Chondrocyte (in vitro differentiated cells): ENCODE data around the gene OBSL1. TPM values are rescaled to one million over a fixed set of nuclear protein-coding genes. Genes with fewer than 3 reads are reported as not detected.

Source experiments
- DNase-seq: peaks from one replicate; pipeline ENCODE4 v3.0.0; 2021; ENCODE audit warnings: mixed read lengths, low spot score
- H3K27ac Mint-ChIP-seq: one replicate; pipeline ENCODE4 v1.8.0; 2021; ENCODE audit warnings: mild to moderate bottlenecking, moderate library complexity, mixed read lengths; ENCODE audit not compliant: unreplicated experiment
- H3K27me3 Mint-ChIP-seq: 2 replicates; pipeline ENCODE4 v1.8.0; 2021; ENCODE audit warnings: low read depth, mixed read lengths
- H3K36me3 Mint-ChIP-seq: 2 replicates; pipeline ENCODE4 v1.8.0; 2021; ENCODE audit warnings: low read depth, mixed read lengths
- H3K4me1 Mint-ChIP-seq: 2 replicates; pipeline ENCODE4 v1.8.0; 2021; ENCODE audit warnings: low read depth, mild to moderate bottlenecking, mixed read lengths
- H3K4me3 Mint-ChIP-seq: one replicate; pipeline ENCODE4 v1.8.0; 2021; ENCODE audit warnings: mild to moderate bottlenecking, moderate library complexity, mixed read lengths; ENCODE audit not compliant: unreplicated experiment
- H3K9me3 Mint-ChIP-seq: 2 replicates; pipeline ENCODE4 v1.8.0; 2021; ENCODE audit warnings: low read depth, mixed read lengths
- total RNA-seq: library from RNA; stranded (reverse); gene quantifications from 3 replicates; pipeline ENCODE4 v1.2.1, GENCODE V29; 2021
- TF ChIP-seq, protein P1 (sequence below): fragments of 200-600 bp; sonication (generic); IDR thresholded peaks from 2 replicates; pipeline ENCODE4 v1.5.0; 2021; ENCODE audit warnings: antibody characterized with exemption, mild to moderate bottlenecking, moderate library complexity

Gene OBSL1
- total RNA-seq, 1 donor from 2014 or later: 111 TPM

DNA sequence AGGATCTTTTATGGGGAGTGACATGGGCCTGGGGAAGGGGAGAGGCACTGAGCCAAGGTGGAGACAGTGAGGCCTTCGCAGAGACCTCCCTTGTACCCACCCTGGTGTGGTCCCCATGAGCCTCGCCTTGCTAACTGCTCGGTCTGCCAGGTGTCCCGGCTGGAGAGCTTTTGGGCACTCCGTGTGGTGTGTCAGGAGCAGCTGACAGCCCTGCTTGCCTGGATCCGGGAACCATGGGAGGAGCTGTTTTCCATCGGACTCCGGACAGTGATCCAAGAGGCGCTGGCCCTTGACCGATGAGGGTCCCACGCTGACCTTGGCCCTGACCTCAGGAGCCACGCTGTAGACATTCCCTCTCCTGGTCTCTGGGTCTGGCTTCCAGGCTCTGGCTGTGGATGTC, 44.6 kb upstream of the OBSL1 start:
- Mint-ChIP-seq H3K9me3 (no peaks in the 10 kb centered on the region), H3K27ac (no peak overlapping the region), H3K36me3 (peaks cover 22% of the 10 kb centered on the region), H3K27me3 (no peaks in the 10 kb centered on the region), H3K4me3 (no peak overlapping the region), H3K4me1 (no peaks in the 10 kb centered on the region)
- no peak for DNase-seq
- TF ChIP-seq, protein P1, sequence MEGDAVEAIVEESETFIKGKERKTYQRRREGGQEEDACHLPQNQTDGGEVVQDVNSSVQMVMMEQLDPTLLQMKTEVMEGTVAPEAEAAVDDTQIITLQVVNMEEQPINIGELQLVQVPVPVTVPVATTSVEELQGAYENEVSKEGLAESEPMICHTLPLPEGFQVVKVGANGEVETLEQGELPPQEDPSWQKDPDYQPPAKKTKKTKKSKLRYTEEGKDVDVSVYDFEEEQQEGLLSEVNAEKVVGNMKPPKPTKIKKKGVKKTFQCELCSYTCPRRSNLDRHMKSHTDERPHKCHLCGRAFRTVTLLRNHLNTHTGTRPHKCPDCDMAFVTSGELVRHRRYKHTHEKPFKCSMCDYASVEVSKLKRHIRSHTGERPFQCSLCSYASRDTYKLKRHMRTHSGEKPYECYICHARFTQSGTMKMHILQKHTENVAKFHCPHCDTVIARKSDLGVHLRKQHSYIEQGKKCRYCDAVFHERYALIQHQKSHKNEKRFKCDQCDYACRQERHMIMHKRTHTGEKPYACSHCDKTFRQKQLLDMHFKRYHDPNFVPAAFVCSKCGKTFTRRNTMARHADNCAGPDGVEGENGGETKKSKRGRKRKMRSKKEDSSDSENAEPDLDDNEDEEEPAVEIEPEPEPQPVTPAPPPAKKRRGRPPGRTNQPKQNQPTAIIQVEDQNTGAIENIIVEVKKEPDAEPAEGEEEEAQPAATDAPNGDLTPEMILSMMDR: no peak

DNA sequence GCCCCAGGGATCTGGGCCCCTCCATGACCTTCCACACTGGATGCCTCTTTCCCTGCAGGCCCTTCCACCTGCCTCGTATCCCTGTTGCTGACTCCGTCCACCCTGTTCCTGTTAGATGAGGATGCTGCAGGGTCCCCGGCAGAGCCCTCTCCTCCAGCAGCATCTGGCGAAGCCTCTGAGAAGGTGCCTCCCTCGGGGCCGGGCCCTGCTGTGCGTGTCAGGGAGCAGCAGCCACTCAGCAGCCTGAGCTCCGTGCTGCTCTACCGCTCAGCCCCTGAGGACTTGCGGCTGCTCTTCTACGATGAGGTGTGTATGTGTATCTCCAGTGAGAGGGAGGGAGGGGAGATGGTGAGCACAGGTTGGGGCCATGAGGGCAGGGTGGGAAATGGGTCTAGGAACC, 43.7 kb upstream of the OBSL1 start:
- peaks cover 25% of the 10 kb centered on the region for H3K36me3 Mint-ChIP-seq

DNA sequence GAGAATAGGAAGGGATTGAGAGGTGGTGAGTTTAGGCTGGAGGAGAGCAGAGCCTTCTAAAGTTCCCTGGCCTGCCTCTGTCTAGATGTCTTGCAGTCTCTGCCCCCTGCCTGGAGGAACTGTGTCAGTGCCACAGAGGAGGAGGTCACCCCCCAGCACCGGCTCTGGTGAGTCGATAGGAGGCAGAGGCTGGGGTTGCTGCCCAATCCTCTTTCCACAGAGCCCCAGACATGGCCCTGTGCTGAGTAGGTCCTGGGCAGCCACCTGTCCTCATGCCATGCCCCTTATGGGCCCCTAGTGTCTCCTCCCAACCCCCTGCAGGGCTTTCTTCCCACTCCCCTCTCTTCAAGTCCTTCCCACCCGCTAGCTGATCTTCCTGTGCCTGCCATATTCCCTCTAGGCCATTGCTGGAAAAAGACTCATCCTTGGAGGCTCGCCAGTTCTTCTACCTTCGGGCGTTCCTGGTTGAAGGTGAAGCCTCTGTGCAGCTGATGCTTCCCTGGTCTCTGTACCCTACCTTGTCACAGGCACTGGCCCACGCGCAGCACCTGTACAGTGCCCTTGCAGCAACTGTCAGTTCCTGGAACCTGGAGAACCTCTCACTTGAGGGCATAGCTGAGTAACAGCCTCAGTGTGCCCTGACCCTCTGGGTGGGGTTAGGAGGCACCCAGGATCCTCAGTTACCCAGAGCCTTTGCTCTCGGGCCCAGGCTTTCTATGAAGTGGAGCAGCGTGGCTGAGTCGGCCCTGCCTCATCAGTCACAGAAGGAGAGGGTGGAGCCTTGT, 42.9 kb upstream of the OBSL1 start:
- Mint-ChIP-seq H3K9me3 (no peaks in the 10 kb centered on the region), H3K4me3 (no peak overlapping the region), H3K36me3 (peaks cover 28% of the 10 kb centered on the region), H3K4me1 (no peaks in the 10 kb centered on the region), H3K27ac (no peak overlapping the region), H3K27me3 (no peaks in the 10 kb centered on the region)
- DNase-seq: no peak
- TF ChIP-seq, protein P1: no peak

More for the DNA sequence above, 43.7 kb upstream of the OBSL1 start:
- Mint-ChIP-seq H3K4me3 (no peak overlapping the region), H3K27me3 (no peaks in the 10 kb centered on the region), H3K9me3 (no peaks in the 10 kb centered on the region), H3K27ac (no peak overlapping the region), H3K4me1 (no peaks in the 10 kb centered on the region)
- TF ChIP-seq, protein P1: no peak
- DNase-seq: no peak

DNA sequence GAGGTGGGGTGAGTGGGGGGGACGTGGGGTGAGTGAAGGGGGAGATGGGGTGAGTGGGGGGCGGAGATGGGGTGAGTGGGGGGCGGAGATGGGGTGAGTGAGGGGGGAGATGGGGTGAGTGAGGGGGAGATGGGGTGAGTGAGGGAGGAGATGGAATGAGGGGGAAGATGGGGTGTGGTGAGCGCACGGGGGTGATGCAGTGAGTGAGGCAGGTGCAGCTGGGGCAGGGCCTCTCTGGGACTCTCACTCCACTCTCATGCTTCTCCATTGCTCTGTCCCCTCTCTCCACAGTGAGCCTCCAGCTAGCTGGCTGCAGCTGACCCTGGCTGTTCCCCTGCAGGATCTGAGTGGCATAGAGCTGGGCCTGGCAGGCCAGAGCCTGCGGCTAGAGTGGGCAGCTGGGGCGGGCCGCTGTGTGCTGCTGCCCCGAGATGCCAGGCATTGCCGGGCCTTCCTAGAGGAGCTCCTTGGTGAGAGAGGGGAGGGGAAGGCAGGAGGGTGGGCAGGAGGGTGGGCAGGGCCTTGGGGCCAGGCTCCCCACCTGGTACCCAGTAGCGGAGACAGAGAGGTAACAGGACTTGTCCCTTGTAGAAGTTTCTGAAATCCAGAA, 42.2 kb upstream of the OBSL1 start:
- Mint-ChIP-seq H3K4me1 (no peaks in the 10 kb centered on the region), H3K36me3 (peaks cover 28% of the 10 kb centered on the region), H3K27ac (no peak overlapping the region), H3K27me3 (no peaks in the 10 kb centered on the region), H3K4me3 (no peak overlapping the region), H3K9me3 (no peaks in the 10 kb centered on the region)
- no peak for DNase-seq
- TF ChIP-seq, protein P1: no peak

DNA sequence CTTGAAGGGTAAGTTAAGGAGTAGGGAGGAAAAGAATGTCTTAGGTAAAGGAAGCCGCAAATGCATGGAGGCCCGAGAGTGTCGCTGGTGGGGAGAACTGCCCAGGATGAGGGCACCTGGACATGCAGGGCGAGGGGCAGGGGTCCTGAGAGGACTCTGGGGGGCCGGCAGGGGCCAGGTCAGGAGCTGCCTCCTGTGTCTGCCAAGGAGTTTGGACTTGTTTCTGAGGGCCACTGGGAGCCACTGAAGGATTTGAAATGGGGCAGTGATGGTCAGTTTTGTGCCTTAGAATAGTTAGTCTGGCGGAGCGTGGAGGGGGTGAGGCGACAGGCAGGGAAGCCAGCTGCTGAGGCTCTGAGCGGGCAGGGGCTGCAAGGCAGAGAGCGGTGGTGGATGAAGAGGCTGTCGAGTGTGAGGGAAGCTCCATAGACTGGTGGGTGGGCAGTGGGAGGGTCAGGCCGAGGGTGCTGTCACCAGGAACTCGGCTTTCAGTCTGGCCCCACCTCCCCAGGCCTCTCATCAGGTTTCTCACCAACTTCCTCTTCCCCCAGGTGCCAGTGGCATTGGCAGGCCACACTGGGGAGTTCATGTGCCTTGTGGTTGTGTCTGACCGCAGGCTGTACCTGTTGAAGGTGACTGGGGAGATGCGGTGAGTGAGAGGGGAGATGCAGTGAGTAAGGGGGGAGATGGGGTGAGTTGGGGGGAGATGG, 41.4 kb upstream of the OBSL1 start:
- TF ChIP-seq, protein P1: no peak
- no peaks in the 10 kb centered on the region for H3K4me1 Mint-ChIP-seq
- no peaks in the 10 kb centered on the region for H3K9me3 Mint-ChIP-seq
- no peak overlapping the region for H3K4me3 Mint-ChIP-seq
- H3K36me3 Mint-ChIP-seq: peaks cover 28% of the 10 kb centered on the region
- DNase-seq: no peak
- H3K27ac Mint-ChIP-seq: no peak overlapping the region
- no peaks in the 10 kb centered on the region for H3K27me3 Mint-ChIP-seq
